Choroid plexus epithelial cell (primary cell): Measurements from ENCODE around the gene DTL.
"Not testable (repeated sequence)": the region's sequence is repeated elsewhere in the genome, so short reads cannot be mapped to it uniquely, and the experiment has no call there.

Experiments used
- DNase-seq: peaks from one replicate; pipeline ENCODE4 v3.0.0-alpha.2; 2010; ENCODE audit warnings: low read depth
- H3K4me3 ChIP-seq: 2 replicates; pipeline ENCODE4 v1.5.1; 2011; ENCODE audit warnings: low read depth, mild to moderate bottlenecking, control low read depth, low read length, moderate library complexity
- CTCF ChIP-seq: conservative IDR thresholded peaks from 2 replicates; pipeline ENCODE4 v1.5.1; 2011; ENCODE audit warnings: low read depth, mild to moderate bottlenecking, control low read depth, inconsistent platforms, low read length, moderate library complexity

DTL gene

GRCh38 chr1:212007886-212008285 is 27.7 kb upstream of the DTL start:
- no peak for TF ChIP-seq CTCF
- H3K4me3 ChIP-seq = no peak overlapping the region
- DNase-seq = no peak

GRCh38 chr1:212009561-212009960 is 26.0 kb upstream of the DTL start:
- no peak overlapping the region for H3K4me3 ChIP-seq
- no peak for DNase-seq
- TF ChIP-seq CTCF = no peak

- DNase-seq = peak; percentile 76
- no peak overlapping the region for H3K4me3 ChIP-seq
- no peak for TF ChIP-seq CTCF
These were observed 25.5 kb upstream of the DTL start for GRCh38 chr1:212010004-212010403.

GRCh38 chr1:212012034-212012740 is 23.4 kb upstream of the DTL start:
- peak; percentile 81 for DNase-seq
- TF ChIP-seq CTCF = peak; percentile 100
- no peak overlapping the region for H3K4me3 ChIP-seq

- no peak for DNase-seq
- no peak overlapping the region for H3K4me3 ChIP-seq
- TF ChIP-seq CTCF = no peak
These were observed 21.9 kb upstream of the DTL start for GRCh38 chr1:212013672-212014071.

- TF ChIP-seq CTCF = no peak
- DNase-seq = no peak
- no peak overlapping the region for H3K4me3 ChIP-seq
These were observed 14.6 kb upstream of the DTL start for GRCh38 chr1:212020975-212021374.

- TF ChIP-seq CTCF = no peak
- no peak overlapping the region for H3K4me3 ChIP-seq
- DNase-seq = no peak
These were observed 14.0 kb upstream of the DTL start for GRCh38 chr1:212021563-212021962.

GRCh38 chr1:212022908-212023307 is 12.6 kb upstream of the DTL start:
- not testable (repeated sequence) for H3K4me3 ChIP-seq, DNase-seq
